Neuronal stem cell (in vitro differentiated cells): ENCODE results near the gene UBAP1L.
"Not testable (repeated sequence)": the region's sequence is repeated elsewhere in the genome, so short reads cannot be mapped to it uniquely, and the experiment has no call there.

Experiments
- DNase-seq: peaks from one replicate; pipeline ENCODE4 v3.0.0-alpha.2; 2013; ENCODE audit warnings: low spot score
- H2AFZ ChIP-seq: one replicate; pipeline ENCODE4 v1.6.1; 2013; ENCODE audit warnings: mild to moderate bottlenecking, low read length, inconsistent platforms
- H2AK5ac ChIP-seq: 2 replicates; pipeline ENCODE4 v1.6.1; 2013; ENCODE audit warnings: low read depth, mild to moderate bottlenecking, inconsistent platforms, low read length, moderate library complexity, mixed read lengths
- H2BK120ac ChIP-seq: 2 replicates; pipeline ENCODE4 v1.6.1; 2013; ENCODE audit warnings: low read depth, mild to moderate bottlenecking, inconsistent platforms, low read length, moderate library complexity, mixed read lengths
- H2BK12ac ChIP-seq: one replicate; pipeline ENCODE4 v1.6.1; 2013; ENCODE audit warnings: low read length, inconsistent platforms
- H2BK15ac ChIP-seq: 2 replicates; pipeline ENCODE4 v1.6.1; 2013; ENCODE audit warnings: mild to moderate bottlenecking, low read length, inconsistent platforms, mixed read lengths
- H2BK5ac ChIP-seq: one replicate; pipeline ENCODE4 v1.6.1; 2013; ENCODE audit warnings: inconsistent platforms, mild to moderate bottlenecking, low read length, moderate library complexity
- H3K14ac ChIP-seq: one replicate; pipeline ENCODE4 v1.6.1; 2013; ENCODE audit warnings: low read length, inconsistent platforms
- H3K18ac ChIP-seq: 2 replicates; pipeline ENCODE4 v1.6.1; 2013; ENCODE audit warnings: low read length, inconsistent platforms
- H3K23ac ChIP-seq: 2 replicates; pipeline ENCODE4 v1.6.1; 2013; ENCODE audit warnings: low read depth, mild to moderate bottlenecking, mixed read lengths, low read length, inconsistent platforms; ENCODE audit not compliant: poor library complexity
- H3K27ac ChIP-seq: replicated peaks from 3 replicates; pipeline ENCODE4 v1.5.1; 2013; ENCODE audit warnings: low read length, inconsistent platforms
- H3K27me3 ChIP-seq, 3 experiments: 2 replicates each; pipeline ENCODE4 v1.6.1; 2013; ENCODE audit warnings: low read length in 3 of 3, mild to moderate bottlenecking in 2 of 3, inconsistent platforms in 1 of 3, low read depth in 1 of 3, mixed read lengths in 1 of 3, moderate library complexity in 1 of 3; ENCODE audit not compliant: control insufficient read depth in 3 of 3, insufficient read depth in 3 of 3
- H3K36me3 ChIP-seq, 2 donors: replicated peaks in 1 of 2; 2 replicates each; pipeline ENCODE4 v1.6.1; 2013; ENCODE audit warnings: low read length in 2 of 2; ENCODE audit not compliant: control insufficient read depth in 2 of 2, insufficient read depth in 2 of 2
- H3K4ac ChIP-seq: 2 replicates; pipeline ENCODE4 v1.6.1; 2013; ENCODE audit warnings: inconsistent platforms, mild to moderate bottlenecking, low read length, moderate library complexity
- H3K4me1 ChIP-seq, 2 donors: 1 replicate in 1 of 2; 2 replicates in 1 of 2; pipeline ENCODE4 v1.6.1; 2013; ENCODE audit warnings: low read length in 2 of 2, low read depth in 1 of 2; ENCODE audit not compliant: control insufficient read depth in 2 of 2, insufficient read depth in 1 of 2
- H3K4me2 ChIP-seq: one replicate; pipeline ENCODE4 v1.6.1; 2013; ENCODE audit warnings: mild to moderate bottlenecking, low read length, inconsistent platforms; ENCODE audit not compliant: insufficient read depth, poor library complexity, severe bottlenecking
- H3K4me3 ChIP-seq, 2 donors: 2 replicates each; pipeline ENCODE4 v1.5.1; 2013; ENCODE audit warnings: low read length in 2 of 2, mild to moderate bottlenecking in 2 of 2, inconsistent platforms in 1 of 2, moderate library complexity in 1 of 2
- H3K79me1 ChIP-seq: one replicate; pipeline ENCODE4 v1.6.1; 2013; ENCODE audit warnings: low read depth, mild to moderate bottlenecking, inconsistent platforms, low read length, moderate library complexity
- H3K9ac ChIP-seq: one replicate; pipeline ENCODE4 v1.6.1; 2013; ENCODE audit warnings: mild to moderate bottlenecking, low read depth, low read length, inconsistent platforms; ENCODE audit not compliant: poor library complexity
- H3K9me3 ChIP-seq, 2 donors: replicated peaks in 1 of 2; 2 replicates each; pipeline versions ENCODE3 to v1.6.1; 2013; ENCODE audit warnings: low read length in 2 of 2, mild to moderate bottlenecking in 2 of 2, inconsistent platforms in 1 of 2, low read depth in 1 of 2, mixed read lengths in 1 of 2, moderate library complexity in 1 of 2; ENCODE audit not compliant: control insufficient read depth in 2 of 2, insufficient read depth in 1 of 2
- H4K8ac ChIP-seq: one replicate; pipeline ENCODE4 v1.6.1; 2013; ENCODE audit warnings: low read depth, mild to moderate bottlenecking, inconsistent platforms, low read length, moderate library complexity
- H4K91ac ChIP-seq: one replicate; pipeline ENCODE4 v1.6.1; 2013; ENCODE audit warnings: low read length, low read depth, mild to moderate bottlenecking, inconsistent platforms; ENCODE audit not compliant: poor library complexity
- WGBS, 2 donors: extraction: QIAGEN DNeasy Blood & Tissue Kit; methylation state at CpG; one replicate each; pipeline ENCODE4 v1.1.7; 2013; ENCODE audit warnings: missing lambda C conversion rate in 2 of 2, mixed read lengths in 1 of 2; ENCODE audit not compliant: insufficient read length in 2 of 2, insufficient replicate concordance in 1 of 2; ENCODE audit errors: extremely low coverage in 2 of 2; 5-methylcytosine and 5-hydroxymethylcytosine counted together

UBAP1L gene

DNA sequence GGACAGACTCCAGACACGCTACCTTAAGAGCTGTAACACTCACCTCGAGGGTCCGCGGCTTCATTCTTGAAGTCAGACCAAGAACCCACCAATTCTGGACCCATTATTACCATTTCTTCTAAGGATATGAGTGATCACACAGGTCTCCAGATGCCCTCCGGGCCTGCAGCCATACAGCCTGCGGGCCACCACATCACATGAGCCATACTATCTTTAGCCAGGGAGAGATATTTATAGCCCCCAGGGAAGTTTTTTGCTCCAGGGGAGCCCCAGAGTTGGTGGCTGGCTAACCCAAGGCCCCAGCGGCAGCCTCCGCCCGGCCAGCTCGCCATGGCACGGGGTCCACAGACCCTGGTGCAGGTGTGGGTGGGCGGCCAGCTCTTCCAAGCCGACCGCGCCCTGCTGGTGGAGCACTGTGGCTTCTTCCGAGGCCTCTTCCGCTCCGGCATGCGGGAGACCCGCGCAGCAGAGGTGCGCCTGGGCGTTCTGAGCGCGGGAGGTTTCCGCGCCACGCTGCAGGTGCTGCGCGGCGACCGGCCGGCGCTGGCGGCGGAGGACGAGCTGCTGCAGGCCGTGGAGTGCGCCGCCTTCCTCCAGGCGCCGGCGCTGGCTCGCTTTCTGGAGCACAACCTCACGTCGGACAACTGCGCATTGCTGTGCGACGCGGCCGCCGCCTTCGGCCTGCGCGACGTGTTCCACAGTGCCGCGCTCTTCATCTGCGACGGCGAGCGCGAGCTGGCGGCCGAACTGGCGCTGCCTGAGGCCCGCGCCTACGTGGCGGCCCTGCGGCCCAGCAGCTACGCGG lies 38.3 kb downstream of the UBAP1L start, which contains the start of gene KBTBD13:
KBTBD13 (plus strand) TSS at position 261 of the 805 bp plus-strand sequence; CDS start at position 331, 70 bp downstream.
- Histone ChIP-seq H3K14ac (peak within 1 kb of the TSS; percentile 97), H3K18ac (peak within 1 kb of the TSS; percentile 82), H3K4ac (peak within 1 kb of the TSS; percentile 26), H2BK5ac (no peak within 1 kb of the TSS), H3K4me2 (no peak within 1 kb of the TSS), H3K23ac (no peak within 1 kb of the TSS), H3K4me3 (no peak within 1 kb of the TSS), H3K9me3 (peaks cover 4% of the 10 kb centered on the region in 2 donors), H3K27me3 (peaks cover 0 to 24% (median 0%) of the 10 kb centered on the region in 3 experiments), H3K27ac (no peak within 1 kb of the TSS), H4K8ac (peak within 1 kb of the TSS; percentile 43), H2BK15ac (peak within 1 kb of the TSS; percentile 84), H2BK120ac (peak within 1 kb of the TSS; percentile 75), H3K36me3 (no peaks in the 10 kb centered on the region), H3K79me1 (no peaks in the 10 kb centered on the region), H3K4me1 (peaks cover under 1 to 9% of the 10 kb centered on the region in 2 donors), H2AK5ac (peak within 1 kb of the TSS; percentile 78), H2BK12ac (peak within 1 kb of the TSS; percentile 92), H4K91ac (no peak within 1 kb of the TSS), H2AFZ (peak within 1 kb of the TSS; percentile 59), H3K9ac (no peak within 1 kb of the TSS)
- DNase-seq: no peak
- WGBS, 2 donors: no CpG with 5 or more reads among the region's 73 CpGs

GRCh38 chr15:65075607-65076395 lies 39.2 kb downstream of the UBAP1L start:
- not testable (repeated sequence) for H3K4me3 ChIP-seq, H3K14ac ChIP-seq, H2BK15ac ChIP-seq, H3K4ac ChIP-seq, H2BK5ac ChIP-seq, H3K9me3 ChIP-seq, H3K18ac ChIP-seq, H3K4me2 ChIP-seq, H2AK5ac ChIP-seq, H3K36me3 ChIP-seq, H3K9ac ChIP-seq, H3K79me1 ChIP-seq, H4K91ac ChIP-seq, H2BK120ac ChIP-seq, H3K23ac ChIP-seq, H3K4me1 ChIP-seq, H2BK12ac ChIP-seq, H4K8ac ChIP-seq, H3K27ac ChIP-seq, DNase-seq
- WGBS, 2 donors: no CpG with 5 or more reads among the region's 12 CpGs
- Histone ChIP-seq H3K27me3 (peaks cover 0 to 15% (median 0%) of the 10 kb centered on the region in 3 experiments), H2AFZ (peak overlapping the region; percentile 59)

DNA sequence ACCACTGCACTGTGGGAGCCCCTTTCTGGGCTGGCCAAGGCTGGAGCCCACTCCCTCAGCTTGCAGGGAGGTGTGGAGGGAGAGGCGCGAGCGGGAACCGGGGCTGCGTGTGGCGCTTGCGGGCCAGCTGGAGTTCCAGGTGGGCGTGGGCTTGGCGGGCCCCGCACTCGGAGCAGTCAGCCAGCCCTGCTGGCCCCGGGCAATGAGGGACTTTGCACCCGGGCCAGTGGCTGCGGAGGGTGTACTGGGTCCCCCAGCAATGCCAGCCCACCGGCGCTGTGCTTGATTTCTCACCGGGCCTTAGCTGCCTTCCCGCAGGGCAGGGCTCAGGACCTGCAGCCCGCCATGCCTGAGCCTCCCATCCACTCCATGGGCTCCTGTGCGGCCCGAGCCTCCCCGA lies 40.1 kb downstream of the UBAP1L start:
- H3K4me2 ChIP-seq, H2BK120ac ChIP-seq, H3K14ac ChIP-seq, H3K9me3 ChIP-seq, H3K9ac ChIP-seq, H2AFZ ChIP-seq, H3K23ac ChIP-seq, H3K18ac ChIP-seq, H4K91ac ChIP-seq, H2AK5ac ChIP-seq, H3K36me3 ChIP-seq, H2BK15ac ChIP-seq, DNase-seq, H3K4me1 ChIP-seq, H3K27ac ChIP-seq, H4K8ac ChIP-seq, H2BK5ac ChIP-seq, H3K4me3 ChIP-seq, H2BK12ac ChIP-seq, H3K79me1 ChIP-seq, H3K4ac ChIP-seq: not testable (repeated sequence)
- H3K27me3 ChIP-seq: peaks cover 0 to 16% (median 0%) of the 10 kb centered on the region in 3 experiments
- WGBS, 2 donors: no CpG with 5 or more reads among the region's 22 CpGs

GRCh38 chr15:65072617-65073016 lies 42.4 kb downstream of the UBAP1L start:
- H3K23ac ChIP-seq: no peak overlapping the region
- no peak overlapping the region for H3K9ac ChIP-seq
- no peak overlapping the region for H3K18ac ChIP-seq
- H3K9me3 ChIP-seq: peaks cover 2 to 4% of the 10 kb centered on the region in 2 donors
- no peak overlapping the region for H3K14ac ChIP-seq
- no peak for DNase-seq
- H3K36me3 ChIP-seq: no peaks in the 10 kb centered on the region
- H4K8ac ChIP-seq: no peak overlapping the region
- H3K4me2 ChIP-seq: no peak overlapping the region
- H3K27ac ChIP-seq: no peak overlapping the region
- H2BK12ac ChIP-seq: no peak overlapping the region
- H2AFZ ChIP-seq: no peak overlapping the region
- H2BK15ac ChIP-seq: no peak overlapping the region
- H3K4me1 ChIP-seq: peaks cover 0 to 6% of the 10 kb centered on the region in 2 donors
- H3K27me3 ChIP-seq: peaks cover 0 to 26% (median 0%) of the 10 kb centered on the region in 3 experiments
- H2AK5ac ChIP-seq: no peak overlapping the region
- H3K4me3 ChIP-seq: no peak overlapping the region
- no peak overlapping the region for H2BK5ac ChIP-seq
- no peak overlapping the region for H4K91ac ChIP-seq
- WGBS, 2 donors: no CpG with 5 or more reads among the region's 3 CpGs
- H2BK120ac ChIP-seq: no peak overlapping the region
- no peak overlapping the region for H3K4ac ChIP-seq
- H3K79me1 ChIP-seq: no peaks in the 10 kb centered on the region
